Measurements from ENCODE around the gene TRIM17. TPM values are rescaled to one million over a fixed set of nuclear protein-coding genes. Genes with fewer than 3 reads are reported as not detected.
A peak's percentile ranks its signal among the peaks of the same experiment; 100 is the strongest.

TRIM17 gene
- total and polyA plus RNA-seq, 2 of the 8 experiments (the other 6 are each of a cell fraction or from before 2014, with no cell fraction given): 1.1 to 2.2 TPM

- no peak for TF ChIP-seq POU5F1 (IDR thresholded peaks at IDR 0.05; ENCODE audit: low read depth, low read length)
- TF ChIP-seq BRCA1 (IDR thresholded peaks at IDR 0.05; ENCODE audit: low read depth, low read length): no peak
- TF ChIP-seq CHD7 (IDR thresholded peaks at IDR 0.05; ENCODE audit: insufficient replicate concordance, low read length): no peak
- peak; percentile 93 for TF ChIP-seq CREB1 (IDR thresholded peaks at IDR 0.05)
- no peak for TF ChIP-seq HDAC2 (IDR thresholded peaks at IDR 0.05; ENCODE audit: borderline replicate concordance in 1 of 2, low read depth in 2 of 2, low read length in 2 of 2)
- no peak for TF ChIP-seq RXRA (IDR thresholded peaks at IDR 0.05; ENCODE audit: insufficient read depth, low read depth, low read length)
These were observed 40.9 kb upstream of the TRIM17 start (continued) for GRCh38 chr1:228457396-228458176.
